Pancreas (tissue), 10 donors: ENCODE measurements around the gene RNF19B. TPM values are rescaled to one million over a fixed set of nuclear protein-coding genes. Genes with fewer than 3 reads are reported as not detected.

Source experiments
- ATAC-seq, 4 donors: fragments of 200-7000 bp; cut with Tn5 transposase; one replicate each; pipeline versions ENCODE4 v1.8.0 to v1.9.1; 2020; ENCODE audit warnings: mild to moderate bottlenecking in 4 of 4, moderate library complexity in 4 of 4
- DNase-seq, 6 donors: peaks; one replicate each; pipeline ENCODE4 v3.0.0-alpha.2; 2020
- FAIRE-seq: peaks from 2 replicates; lab custom pipeline; 2012; peaks lifted over from hg19 to GRCh38; lab: Jason Lieb, UNC
- H3K27ac ChIP-seq, 4 donors: fragments of 200-600 bp; sonication (generic); 1 replicate in 3 of 4; 2 replicates in 1 of 4; pipeline versions ENCODE4 v1.5.0 to v1.8.0; 2020
- H3K27me3 ChIP-seq, 4 donors: fragments of 200-600 bp; one replicate each; pipeline ENCODE4 v1.8.0; 2021
- H3K36me3 ChIP-seq, 3 donors: fragments of 200-600 bp; sonication (generic) in 1 of 3; one replicate each; pipeline versions ENCODE4 v1.5.0 to v1.8.0; 2020 to 2021
- H3K4me1 ChIP-seq, 3 donors: fragments of 200-600 bp; one replicate each; pipeline ENCODE4 v1.8.0; 2021
- H3K4me3 ChIP-seq, 4 donors: fragments of 200-600 bp; sonication (generic) in 2 of 4; one replicate each; pipeline versions ENCODE4 v1.5.0 to v1.8.0; 2020 to 2021
- H3K9me3 ChIP-seq, 4 donors: fragments of 200-600 bp; one replicate each; pipeline ENCODE4 v1.8.0; 2021
- WGBS, 2 donors: extraction: QIAGEN DNeasy Blood & Tissue Kit; methylation state at CpG; one replicate each; pipeline ENCODE4 v1.1.7; 2013; 5-methylcytosine and 5-hydroxymethylcytosine counted together
- intact Hi-C, 3 donors: fragments of 100-400 bp; cut with DNase I; formaldehyde crosslinking; loops; one replicate each; pipeline versions ENCODE4 v1.11.1 to v1.14.2; 2022
- polyA plus RNA-seq, 2 donors: library from polyadenylated mRNA; stranded (reverse); fragments of 200-250 nt; gene quantifications; one replicate each; pipeline ENCODE4 v1.2.3, GENCODE V29; 2013
- total RNA-seq, 6 donors: library from RNA; stranded (reverse); fragmentation: NEBNext Ultra II Directional in 4 of 6; extraction: Animal tissue kit (Norgen Biotek cat#: 25700) in 4 of 6; gene quantifications; one replicate each; pipeline versions ENCODE4 v1.2.1 to v1.2.4, GENCODE V29; 2021 to 2023
- TF ChIP-seq, protein P1 (sequence below), 4 donors: fragments of 200-600 bp; sonication (generic) in 3 of 4; IDR thresholded peaks; one replicate each; pipeline versions ENCODE4 v1.5.0 to v1.8.0; 2021; ENCODE audit warnings: antibody characterized with exemption in 4 of 4
- donor health status: healthy with polysubstance abuse.
- donor health status: DM: no; HTN: no; CAD: no; lungs with moderate emphysema.
- donor health status: DM: no; HTN: no; CAD: no.
- donor health status: control.
- donor health status: control.
- donor health status: Bipolar disorder and iron deficiency.
- donor health status: DM: yes; HTN: yes; CAD: no.
- donor health status: DM: no; HTN: no; CAD: no.
- donor health status: DM: no; HTN: no; CAD: no.
- donor health status: DM: yes; HTN: yes; CAD: no.

Gene RNF19B
- total and polyA plus RNA-seq, 8 donors = 2.3 to 16.3 (median 8.0) TPM

DNA sequence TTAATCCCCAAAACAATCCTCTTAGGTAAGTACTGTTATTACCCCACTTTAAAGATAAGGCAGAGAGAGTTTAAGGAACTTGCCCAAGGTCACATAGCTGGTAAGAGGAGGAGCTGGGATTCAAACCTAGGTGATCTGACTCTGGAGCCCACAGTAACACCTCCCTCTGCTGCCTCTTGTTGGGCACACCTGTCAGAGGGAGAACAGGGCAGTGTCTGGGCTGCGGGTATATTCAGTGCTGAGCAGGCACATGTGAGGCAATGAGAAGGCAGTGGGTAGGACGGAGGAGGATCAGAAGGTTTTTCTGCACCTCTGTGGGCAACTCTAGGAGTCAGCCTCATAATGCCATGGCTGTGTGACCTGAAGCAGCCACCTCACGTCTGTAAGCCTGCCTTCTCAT, 76.5 kb downstream of the RNF19B start:
- TF ChIP-seq, protein P1, sequence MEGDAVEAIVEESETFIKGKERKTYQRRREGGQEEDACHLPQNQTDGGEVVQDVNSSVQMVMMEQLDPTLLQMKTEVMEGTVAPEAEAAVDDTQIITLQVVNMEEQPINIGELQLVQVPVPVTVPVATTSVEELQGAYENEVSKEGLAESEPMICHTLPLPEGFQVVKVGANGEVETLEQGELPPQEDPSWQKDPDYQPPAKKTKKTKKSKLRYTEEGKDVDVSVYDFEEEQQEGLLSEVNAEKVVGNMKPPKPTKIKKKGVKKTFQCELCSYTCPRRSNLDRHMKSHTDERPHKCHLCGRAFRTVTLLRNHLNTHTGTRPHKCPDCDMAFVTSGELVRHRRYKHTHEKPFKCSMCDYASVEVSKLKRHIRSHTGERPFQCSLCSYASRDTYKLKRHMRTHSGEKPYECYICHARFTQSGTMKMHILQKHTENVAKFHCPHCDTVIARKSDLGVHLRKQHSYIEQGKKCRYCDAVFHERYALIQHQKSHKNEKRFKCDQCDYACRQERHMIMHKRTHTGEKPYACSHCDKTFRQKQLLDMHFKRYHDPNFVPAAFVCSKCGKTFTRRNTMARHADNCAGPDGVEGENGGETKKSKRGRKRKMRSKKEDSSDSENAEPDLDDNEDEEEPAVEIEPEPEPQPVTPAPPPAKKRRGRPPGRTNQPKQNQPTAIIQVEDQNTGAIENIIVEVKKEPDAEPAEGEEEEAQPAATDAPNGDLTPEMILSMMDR (IDR thresholded peaks at IDR 0.05) = no peak
- ATAC-seq (no peak), DNase-seq (peak in 2 of 6 donors; percentile 6 to 14), FAIRE-seq (no peak)
- Histone ChIP-seq H3K9me3 (no peaks in the 10 kb centered on the region), H3K36me3 (no peaks in the 10 kb centered on the region), H3K27me3 (peaks cover 0 to 9% (median 1%) of the 10 kb centered on the region in 4 donors), H3K4me3 (no peak overlapping the region), H3K27ac (no peak overlapping the region), H3K4me1 (peaks cover 0 to 4% (median 0%) of the 10 kb centered on the region in 3 donors)
- intact Hi-C loops = no loop called here
- 58 to 59% methylated on average over 3 of the region's 3 CpGs for WGBS, 2 donors

DNA sequence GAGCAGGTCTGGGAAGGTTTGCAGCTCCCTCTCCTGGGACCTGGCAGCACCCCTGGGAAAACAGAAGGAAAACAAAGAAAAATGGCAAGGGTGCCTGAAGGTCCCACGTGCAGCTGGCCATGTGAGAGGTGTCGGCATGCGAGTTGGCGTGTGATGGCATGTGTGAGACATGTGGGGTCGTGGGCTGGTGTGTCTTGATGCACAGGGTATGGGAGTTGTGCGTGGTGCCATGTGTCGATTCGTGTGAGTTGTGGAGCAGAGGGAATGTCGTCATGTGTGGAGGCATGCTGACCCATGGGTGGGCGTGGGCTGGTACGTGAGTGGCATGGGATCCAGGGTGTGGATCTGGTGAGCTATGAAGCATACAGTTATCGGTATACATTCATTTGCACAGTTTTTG, 77.0 kb downstream of the RNF19B start:
- 59 to 77% methylated on average over 12 of the region's 12 CpGs for WGBS, 2 donors
- intact Hi-C loops = no loop called here
- TF ChIP-seq, protein P1 (IDR thresholded peaks at IDR 0.05) = no peak
- peak in 2 of 6 donors; percentile 20 to 22 for DNase-seq
- Histone ChIP-seq H3K36me3 (no peaks in the 10 kb centered on the region), H3K4me3 (no peak overlapping the region), H3K4me1 (peaks cover 0 to under 1% (median 0%) of the 10 kb centered on the region in 3 donors), H3K9me3 (no peaks in the 10 kb centered on the region), H3K27ac (no peak overlapping the region), H3K27me3 (peaks cover 0 to 9% (median 1%) of the 10 kb centered on the region in 4 donors)
- FAIRE-seq = no peak
- ATAC-seq = no peak

DNA sequence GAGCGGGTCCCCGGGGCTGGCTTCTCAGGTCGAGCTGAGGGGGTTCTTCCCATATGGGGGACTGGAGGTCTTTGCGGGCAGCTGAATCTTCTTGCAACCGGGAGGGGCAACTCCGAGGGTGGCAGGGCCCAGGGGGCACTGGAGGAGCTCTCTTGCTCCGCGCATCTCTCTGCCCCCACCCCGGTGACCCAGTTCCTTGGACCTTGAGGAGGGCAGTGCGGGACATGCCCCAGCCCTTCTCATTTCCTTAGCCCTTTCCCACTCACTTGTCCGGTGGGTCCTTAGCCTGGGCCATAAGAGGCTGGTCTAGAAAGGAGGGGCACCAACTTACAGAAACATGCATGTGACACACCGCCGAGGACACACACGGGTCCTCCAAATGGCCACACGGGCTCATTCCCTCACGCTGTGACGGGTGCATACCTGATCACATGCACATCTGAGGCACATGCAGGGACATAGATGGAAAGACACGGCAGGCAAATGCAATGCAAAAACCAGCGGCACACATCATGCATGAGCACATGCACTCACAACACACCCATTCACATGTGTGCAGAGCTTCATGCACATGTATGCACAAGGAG, 77.7 kb downstream of the RNF19B start:
- intact Hi-C loops = no loop called here
- ATAC-seq (no peak), DNase-seq (no peak), FAIRE-seq (no peak)
- Histone ChIP-seq H3K4me3 (peak overlapping the region in 1 of 4 donors; percentile 35), H3K9me3 (no peaks in the 10 kb centered on the region), H3K4me1 (no peaks in the 10 kb centered on the region), H3K27me3 (peaks cover 0 to 9% (median 1%) of the 10 kb centered on the region in 4 donors), H3K36me3 (no peaks in the 10 kb centered on the region), H3K27ac (no peak overlapping the region)
- TF ChIP-seq, protein P1 (IDR thresholded peaks at IDR 0.05) = peak in 1 of 4 donors; percentile 1
- WGBS, 2 donors = 35 to 44% methylated on average over 15 to 19 of the region's 19 CpGs

Other genes starting within 250 kb of the RNF19B start
- gene YARS1, start 147.5 kb downstream of the RNF19B start, total RNA-seq = 100 to 1,000 TPM in 1 of 6 donors, 10 to 100 TPM in 5; 32.9 to 135 (median 38.3) TPM
- 10 to 100 TPM; 25.1 to 30.4 TPM for gene YARS1, start 147.5 kb downstream of the RNF19B start, polyA plus RNA-seq
- gene S100PBP, start 147.2 kb downstream of the RNF19B start, total RNA-seq = 10 to 100 TPM in 3 of 6 donors, 1 to 10 TPM in 3; 7.6 to 20.2 (median 10.3) TPM
- gene S100PBP, start 147.2 kb downstream of the RNF19B start, polyA plus RNA-seq = 10 to 100 TPM; 12.4 to 13.5 TPM
- under 1 TPM; 0.28 to 0.89 (median 0.59) TPM for gene FNDC5, start 93.9 kb downstream of the RNF19B start, total RNA-seq
- 1 to 10 TPM; 1.8 to 3.1 TPM for gene FNDC5, start 93.9 kb downstream of the RNF19B start, polyA plus RNA-seq
- under 1 TPM in 5 of 6 donors, not detected in 1; 0.16 to 0.49 (median 0.47) TPM for gene HPCA, start 78.3 kb downstream of the RNF19B start, total RNA-seq
- gene HPCA, start 78.3 kb downstream of the RNF19B start, polyA plus RNA-seq = 1 to 10 TPM; 1.1 to 5.2 TPM
- 10 to 100 TPM; 11.9 to 37.0 (median 16.4) TPM for gene TMEM54, start 63.4 kb downstream of the RNF19B start, total RNA-seq
- gene TMEM54, start 63.4 kb downstream of the RNF19B start, polyA plus RNA-seq = 10 to 100 TPM; 31.6 to 39.5 TPM
- gene AK2, start 72.1 kb upstream of the RNF19B start, total RNA-seq = 10 to 100 TPM; 42.6 to 78.7 (median 61.4) TPM
- gene AK2, start 72.1 kb upstream of the RNF19B start, polyA plus RNA-seq = 10 to 100 TPM; 40.5 to 64.4 TPM
- gene AZIN2, start 116.3 kb upstream of the RNF19B start, total RNA-seq = 1 to 10 TPM; 1.2 to 3.8 (median 2.1) TPM
- 1 to 10 TPM; 2.4 to 5.0 TPM for gene AZIN2, start 116.3 kb upstream of the RNF19B start, polyA plus RNA-seq
- 1 to 10 TPM; 1.6 to 3.5 (median 2.6) TPM for gene TRIM62, start 217.2 kb upstream of the RNF19B start, total RNA-seq
- gene TRIM62, start 217.2 kb upstream of the RNF19B start, polyA plus RNA-seq = 1 to 10 TPM; 3.1 to 4.3 TPM